Brain microvascular endothelial cell (primary cell): ENCODE results near the gene CXCL17.
A peak's percentile ranks its signal among the peaks of the same experiment; 100 is the strongest.

Experiments used
- DNase-seq: peaks from one replicate; pipeline ENCODE4 v3.0.0-alpha.2; 2020
- H3K27ac ChIP-seq: fragments of 250-450 bp; sonication (Bioruptor Pico); 2 replicates; pipeline ENCODE4 v1.5.1; 2020; ENCODE audit warnings: mild to moderate bottlenecking, moderate library complexity
- H3K27me3 ChIP-seq: fragments of 250-450 bp; sonication (Bioruptor Pico); replicated peaks from 2 replicates; pipeline ENCODE4 v1.5.1; 2020; ENCODE audit warnings: mild to moderate bottlenecking
- H3K36me3 ChIP-seq: fragments of 250-450 bp; sonication (Bioruptor Pico); replicated peaks from 2 replicates; pipeline ENCODE4 v1.5.1; 2020; ENCODE audit warnings: mild to moderate bottlenecking
- H3K4me3 ChIP-seq: 2 replicates; pipeline ENCODE4 v1.5.1; 2011; ENCODE audit warnings: low read depth, mild to moderate bottlenecking, control low read depth, low read length, moderate library complexity
- CTCF ChIP-seq: IDR thresholded peaks from 2 replicates; pipeline ENCODE4 v1.5.1; 2011; ENCODE audit warnings: low read depth, mild to moderate bottlenecking, moderate library complexity, low read length, control low read depth, inconsistent platforms; ENCODE audit errors: missing control alignments
- in situ Hi-C: cut with HindIII; loops from 2 replicates; pipeline ENCODE4 v1.10.0; 2017; ENCODE audit warnings: low sequenced_read_pairs, low pct_ligation_motif_present

CXCL17 gene

DNA sequence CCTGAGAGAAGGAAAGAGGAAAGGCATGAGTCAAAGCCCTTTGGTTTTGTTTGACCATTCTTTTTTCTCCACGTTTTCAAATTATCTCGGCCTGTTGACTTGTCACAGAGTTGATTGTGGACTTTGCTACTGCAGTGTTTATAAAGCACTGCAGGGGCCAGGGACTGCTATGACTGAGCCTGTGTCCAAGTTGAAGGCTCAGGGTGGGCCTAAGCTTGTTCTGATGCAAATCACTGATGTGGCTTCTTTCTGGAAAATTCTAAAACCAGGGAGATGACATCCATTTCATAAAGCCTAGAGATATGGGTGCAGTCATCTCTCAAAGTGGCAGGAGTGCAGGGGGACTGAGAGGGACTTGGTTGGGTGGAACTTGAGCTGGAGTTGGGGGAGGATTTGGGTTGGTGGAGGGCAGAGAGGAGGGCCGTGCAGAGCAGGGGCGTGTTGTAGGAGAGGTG lies 1.2 kb upstream of the CXCL17 start:
- no peak overlapping the region for H3K27ac ChIP-seq
- in situ Hi-C loops = no loop called here
- H3K4me3 ChIP-seq = no peak overlapping the region
- H3K36me3 ChIP-seq = no peaks in the 10 kb centered on the region
- no peaks in the 10 kb centered on the region for H3K27me3 ChIP-seq
- no peak for DNase-seq
- no peak for TF ChIP-seq CTCF

DNA sequence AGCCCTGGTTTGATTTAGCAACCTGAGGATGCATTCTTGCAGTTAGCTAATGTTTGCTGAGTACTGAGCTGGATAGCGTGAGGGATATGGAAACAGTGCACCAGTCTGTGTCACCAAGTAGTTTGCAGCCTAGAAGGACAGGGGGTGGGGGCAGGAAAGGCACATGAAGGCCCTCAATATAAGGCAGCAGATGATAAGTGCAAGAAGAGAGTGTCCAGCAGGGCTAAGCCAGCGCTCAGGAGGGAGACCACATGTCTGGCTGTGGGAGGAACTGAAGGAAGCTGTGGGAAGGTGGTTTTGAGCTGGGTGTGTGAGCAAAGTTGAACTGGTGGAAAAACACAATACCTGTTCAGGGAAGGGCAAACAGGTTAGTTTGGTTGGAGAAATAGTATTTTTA lies 1.7 kb downstream of the CXCL17 start:
- H3K36me3 ChIP-seq = no peaks in the 10 kb centered on the region
- TF ChIP-seq CTCF = no peak
- H3K4me3 ChIP-seq = no peak overlapping the region
- in situ Hi-C loops = no loop called here
- H3K27ac ChIP-seq = no peak overlapping the region
- no peak for DNase-seq
- H3K27me3 ChIP-seq = no peaks in the 10 kb centered on the region

GRCh38 chr19:42440357-42441048 lies 2.2 kb downstream of the CXCL17 start:
- Histone ChIP-seq H3K27ac (no peak overlapping the region), H3K27me3 (no peaks in the 10 kb centered on the region), H3K36me3 (no peaks in the 10 kb centered on the region), H3K4me3 (no peak overlapping the region)
- DNase-seq = peak; percentile 61
- in situ Hi-C loops = no loop called here
- TF ChIP-seq CTCF = peak; percentile 97

DNA sequence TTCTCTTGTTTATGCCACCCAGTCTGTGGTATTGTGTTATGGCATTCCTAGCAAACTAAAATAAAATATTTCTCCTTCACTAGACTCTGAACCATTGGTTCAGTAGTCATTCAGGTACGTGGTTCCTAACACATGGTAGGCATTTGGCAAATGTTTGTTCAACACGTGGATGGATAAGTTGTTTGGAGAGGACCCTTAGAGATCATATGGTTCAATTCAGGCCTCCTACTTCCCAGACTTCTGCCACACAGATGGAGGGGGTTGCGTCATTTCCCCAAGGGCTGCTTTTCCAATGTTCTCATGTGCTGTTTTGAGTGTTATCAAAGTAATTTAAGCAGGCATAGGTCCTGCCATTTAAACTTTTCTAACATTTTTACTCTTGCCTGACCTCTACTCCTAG lies 6.7 kb downstream of the CXCL17 start:
- H3K36me3 ChIP-seq = no peaks in the 10 kb centered on the region
- in situ Hi-C loops = no loop called here
- no peak for DNase-seq

DNA sequence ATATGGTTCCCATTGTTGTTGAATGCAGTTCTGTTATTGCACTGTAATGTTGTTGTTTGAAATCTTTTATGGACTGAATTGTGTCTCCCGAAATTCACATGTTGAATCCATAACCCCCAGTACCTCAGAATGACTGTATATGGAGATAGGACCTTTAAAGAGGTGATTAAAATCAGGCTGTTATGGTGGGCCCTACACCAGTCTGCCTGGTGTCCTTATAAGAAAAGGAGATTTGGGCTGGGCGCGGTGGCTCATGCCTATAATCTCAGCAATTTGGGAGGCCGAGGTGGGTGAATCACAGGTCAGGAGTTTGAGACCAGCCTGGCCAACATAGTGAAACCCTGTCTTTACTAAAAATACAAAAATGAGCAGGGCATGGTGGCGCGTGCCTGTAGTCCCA lies 7.4 kb downstream of the CXCL17 start:
- no peaks in the 10 kb centered on the region for H3K36me3 ChIP-seq
- H3K27ac ChIP-seq = no peak overlapping the region
- in situ Hi-C loops = no loop called here
- H3K4me3 ChIP-seq = no peak overlapping the region
- no peak for TF ChIP-seq CTCF
- no peaks in the 10 kb centered on the region for H3K27me3 ChIP-seq
- no peak for DNase-seq

More for the DNA sequence above, 6.7 kb downstream of the CXCL17 start:
- H3K27me3 ChIP-seq = no peaks in the 10 kb centered on the region
- no peak for TF ChIP-seq CTCF
- no peak overlapping the region for H3K27ac ChIP-seq
- H3K4me3 ChIP-seq = no peak overlapping the region
